ENCODE measurements around the gene MACROH2A2. TPM values are rescaled to one million over a fixed set of nuclear protein-coding genes. Genes with fewer than 3 reads are reported as not detected.
A peak's percentile ranks its signal among the peaks of the same experiment; 100 is the strongest.
"Not testable (repeated sequence)": the region's sequence is repeated elsewhere in the genome, so short reads cannot be mapped to it uniquely, and the experiment has no call there.

The MACROH2A2 gene
- polyA plus RNA-seq, 4 donors, result 2.9 to 45.8 (median 13.1) TPM

- FAIRE-seq, result no peak
- WGBS, 3 donors, result 84 to 91% (median 89%) methylated on average over 5 of the region's 5 CpGs
- Histone ChIP-seq H3K9me3 (ENCODE audit: control insufficient read depth in 2 of 2, insufficient read depth in 1 of 2, low read depth in 1 of 2, low read length in 1 of 2) (peaks cover 0 to 3% of the 10 kb centered on the region in 2 donors), H3K36me3 (ENCODE audit: control insufficient read depth in 3 of 3, insufficient read depth in 2 of 3, low read depth in 1 of 3, low read length in 3 of 3) (peaks cover 2 to 72% (median 3%) of the 10 kb centered on the region in 3 donors), H3K4me1 (ENCODE audit: control insufficient read depth in 3 of 3, insufficient read depth in 2 of 3, low read depth in 1 of 3, low read length in 2 of 3) (peaks cover 0 to 13% (median 0%) of the 10 kb centered on the region in 3 donors), H3K27me3 (ENCODE audit: control insufficient read depth in 3 of 3, insufficient read depth in 3 of 3, low read length in 3 of 3) (no peaks in the 10 kb centered on the region), H3K4me3 (ENCODE audit: low read depth in 1 of 3, low read length in 3 of 3) (no peak overlapping the region), H3K27ac (ENCODE audit: low read depth in 1 of 3, low read length in 2 of 3) (no peak overlapping the region)
- no peak for DNase-seq
Measured at GRCh38 chr10:70096705-70097420, 44.2 kb downstream of the MACROH2A2 start.

- FAIRE-seq (no peak), DNase-seq (no peak)
- H3K36me3 ChIP-seq (ENCODE audit: control insufficient read depth in 3 of 3, insufficient read depth in 2 of 3, low read depth in 1 of 3, low read length in 3 of 3), result peaks cover 2 to 71% (median 3%) of the 10 kb centered on the region in 3 donors
- H3K9me3 ChIP-seq (ENCODE audit: control insufficient read depth in 2 of 2, insufficient read depth in 1 of 2, low read depth in 1 of 2, low read length in 1 of 2), result peaks cover 0 to 3% of the 10 kb centered on the region in 2 donors
- H3K4me3 ChIP-seq (ENCODE audit: low read depth in 1 of 3, low read length in 3 of 3), result no peak overlapping the region
- no peak overlapping the region for H3K27ac ChIP-seq (ENCODE audit: low read depth in 1 of 3, low read length in 2 of 3)
- peaks cover 0 to 7% (median 0%) of the 10 kb centered on the region in 3 donors for H3K4me1 ChIP-seq (ENCODE audit: control insufficient read depth in 3 of 3, insufficient read depth in 2 of 3, low read depth in 1 of 3, low read length in 2 of 3)
- H3K27me3 ChIP-seq (ENCODE audit: control insufficient read depth in 3 of 3, insufficient read depth in 3 of 3, low read length in 3 of 3), result no peaks in the 10 kb centered on the region
Measured at GRCh38 chr10:70097459-70097858, 44.8 kb downstream of the MACROH2A2 start.

- WGBS, 3 donors, result 89 to 95% (median 93%) methylated on average over 3 of the region's 3 CpGs
- DNase-seq, result no peak
Measured at GRCh38 chr10:70098271-70098670, 45.6 kb downstream of the MACROH2A2 start.

GRCh38 chr10:70101068-70101562 is 48.5 kb downstream of the MACROH2A2 start:
- H3K27ac ChIP-seq (ENCODE audit: low read depth in 1 of 3, low read length in 2 of 3); FAIRE-seq; H3K9me3 ChIP-seq (ENCODE audit: control insufficient read depth in 2 of 2, insufficient read depth in 1 of 2, low read depth in 1 of 2, low read length in 1 of 2); H3K4me3 ChIP-seq (ENCODE audit: low read depth in 1 of 3, low read length in 3 of 3); DNase-seq; H3K27me3 ChIP-seq (ENCODE audit: control insufficient read depth in 3 of 3, insufficient read depth in 3 of 3, low read length in 3 of 3); H3K4me1 ChIP-seq (ENCODE audit: control insufficient read depth in 3 of 3, insufficient read depth in 2 of 3, low read depth in 1 of 3, low read length in 2 of 3): not testable (repeated sequence)
- peaks cover 0 to 74% (median 0%) of the 10 kb centered on the region in 3 donors for H3K36me3 ChIP-seq (ENCODE audit: control insufficient read depth in 3 of 3, insufficient read depth in 2 of 3, low read depth in 1 of 3, low read length in 3 of 3)
- 79 to 82% (median 82%) methylated on average over 11 of the region's 11 CpGs for WGBS, 3 donors

More at GRCh38 chr10:70098271-70098670, 45.6 kb downstream of the MACROH2A2 start:
- peaks cover 0 to 3% of the 10 kb centered on the region in 2 donors for H3K9me3 ChIP-seq (ENCODE audit: control insufficient read depth in 2 of 2, insufficient read depth in 1 of 2, low read depth in 1 of 2, low read length in 1 of 2)
- H3K4me1 ChIP-seq (ENCODE audit: control insufficient read depth in 3 of 3, insufficient read depth in 2 of 3, low read depth in 1 of 3, low read length in 2 of 3), result peaks cover 0 to 4% (median 0%) of the 10 kb centered on the region in 3 donors
- H3K36me3 ChIP-seq (ENCODE audit: control insufficient read depth in 3 of 3, insufficient read depth in 2 of 3, low read depth in 1 of 3, low read length in 3 of 3), result peaks cover 2 to 70% (median 3%) of the 10 kb centered on the region in 3 donors
- FAIRE-seq, result no peak
- no peaks in the 10 kb centered on the region for H3K27me3 ChIP-seq (ENCODE audit: control insufficient read depth in 3 of 3, insufficient read depth in 3 of 3, low read length in 3 of 3)
- no peak overlapping the region for H3K4me3 ChIP-seq (ENCODE audit: low read depth in 1 of 3, low read length in 3 of 3)
- no peak overlapping the region for H3K27ac ChIP-seq (ENCODE audit: low read depth in 1 of 3, low read length in 2 of 3)

GRCh38 chr10:70101668-70102067 is 49.0 kb downstream of the MACROH2A2 start:
- Histone ChIP-seq H3K4me3 (ENCODE audit: low read depth in 1 of 3, low read length in 3 of 3) (no peak overlapping the region), H3K27me3 (ENCODE audit: control insufficient read depth in 3 of 3, insufficient read depth in 3 of 3, low read length in 3 of 3) (no peaks in the 10 kb centered on the region), H3K9me3 (ENCODE audit: control insufficient read depth in 2 of 2, insufficient read depth in 1 of 2, low read depth in 1 of 2, low read length in 1 of 2) (peaks cover 0 to 3% of the 10 kb centered on the region in 2 donors), H3K27ac (ENCODE audit: low read depth in 1 of 3, low read length in 2 of 3) (no peak overlapping the region), H3K36me3 (ENCODE audit: control insufficient read depth in 3 of 3, insufficient read depth in 2 of 3, low read depth in 1 of 3, low read length in 3 of 3) (peaks cover 0 to 71% (median 0%) of the 10 kb centered on the region in 3 donors), H3K4me1 (ENCODE audit: control insufficient read depth in 3 of 3, insufficient read depth in 2 of 3, low read depth in 1 of 3, low read length in 2 of 3) (peaks cover 0 to under 1% (median 0%) of the 10 kb centered on the region in 3 donors)
- DNase-seq (no peak), FAIRE-seq (no peak)
- WGBS, 3 donors, result 70 to 80% (median 75%) methylated on average over 3 of the region's 3 CpGs

GRCh38 chr10:70106958-70107791 is 54.5 kb downstream of the MACROH2A2 start:
- no peak overlapping the region for H3K27ac ChIP-seq (ENCODE audit: low read depth in 1 of 3, low read length in 2 of 3)
- no peaks in the 10 kb centered on the region for H3K4me1 ChIP-seq (ENCODE audit: control insufficient read depth in 3 of 3, insufficient read depth in 2 of 3, low read depth in 1 of 3, low read length in 2 of 3)
- H3K36me3 ChIP-seq (ENCODE audit: control insufficient read depth in 3 of 3, insufficient read depth in 2 of 3, low read depth in 1 of 3, low read length in 3 of 3), result peaks cover 0 to 76% (median 2%) of the 10 kb centered on the region in 3 donors
- no peak overlapping the region for H3K4me3 ChIP-seq (ENCODE audit: low read depth in 1 of 3, low read length in 3 of 3)
- no peak for FAIRE-seq
- no peaks in the 10 kb centered on the region for H3K9me3 ChIP-seq (ENCODE audit: control insufficient read depth in 2 of 2, insufficient read depth in 1 of 2, low read depth in 1 of 2, low read length in 1 of 2)
- DNase-seq, result peak in 1 of 2 donors; percentile 44
- WGBS, 3 donors, result 75 to 86% (median 81%) methylated on average over 22 of the region's 22 CpGs
- H3K27me3 ChIP-seq (ENCODE audit: control insufficient read depth in 3 of 3, insufficient read depth in 3 of 3, low read length in 3 of 3), result no peaks in the 10 kb centered on the region

GRCh38 chr10:70109064-70109729 is 56.6 kb downstream of the MACROH2A2 start:
- Histone ChIP-seq H3K27ac (ENCODE audit: low read depth in 1 of 3, low read length in 2 of 3) (no peak overlapping the region), H3K27me3 (ENCODE audit: control insufficient read depth in 3 of 3, insufficient read depth in 3 of 3, low read length in 3 of 3) (no peaks in the 10 kb centered on the region), H3K4me3 (ENCODE audit: low read depth in 1 of 3, low read length in 3 of 3) (no peak overlapping the region), H3K4me1 (ENCODE audit: control insufficient read depth in 3 of 3, insufficient read depth in 2 of 3, low read depth in 1 of 3, low read length in 2 of 3) (no peaks in the 10 kb centered on the region), H3K9me3 (ENCODE audit: control insufficient read depth in 2 of 2, insufficient read depth in 1 of 2, low read depth in 1 of 2, low read length in 1 of 2) (no peaks in the 10 kb centered on the region), H3K36me3 (ENCODE audit: control insufficient read depth in 3 of 3, insufficient read depth in 2 of 3, low read depth in 1 of 3, low read length in 3 of 3) (peaks cover 3 to 85% (median 12%) of the 10 kb centered on the region in 3 donors)
- 73 to 87% (median 78%) methylated on average over 18 of the region's 18 CpGs for WGBS, 3 donors
- DNase-seq (peak; percentile 42 to 49), FAIRE-seq (no peak)

GRCh38 chr10:70111496-70111895 is 58.9 kb downstream of the MACROH2A2 start:
- Histone ChIP-seq H3K4me3 (ENCODE audit: low read depth in 1 of 3, low read length in 3 of 3) (no peak overlapping the region), H3K4me1 (ENCODE audit: control insufficient read depth in 3 of 3, insufficient read depth in 2 of 3, low read depth in 1 of 3, low read length in 2 of 3) (no peaks in the 10 kb centered on the region), H3K27ac (ENCODE audit: low read depth in 1 of 3, low read length in 2 of 3) (no peak overlapping the region), H3K9me3 (ENCODE audit: control insufficient read depth in 2 of 2, insufficient read depth in 1 of 2, low read depth in 1 of 2, low read length in 1 of 2) (no peaks in the 10 kb centered on the region), H3K36me3 (ENCODE audit: control insufficient read depth in 3 of 3, insufficient read depth in 2 of 3, low read depth in 1 of 3, low read length in 3 of 3) (peaks cover 7 to 80% (median 16%) of the 10 kb centered on the region in 3 donors), H3K27me3 (ENCODE audit: control insufficient read depth in 3 of 3, insufficient read depth in 3 of 3, low read length in 3 of 3) (no peaks in the 10 kb centered on the region)
- 93 to 97% (median 95%) methylated on average over 22 of the region's 22 CpGs for WGBS, 3 donors
- no peak for FAIRE-seq
- DNase-seq, result no peak
